Mononuclear cell (primary cell): Measurements from ENCODE around the gene DSCAML1. TPM values are rescaled to one million over a fixed set of nuclear protein-coding genes. Genes with fewer than 3 reads are reported as not detected.

Experiments
- H3K27me3 ChIP-seq: 2 replicates; pipeline ENCODE4 v1.6.0; 2011; ENCODE audit warnings: low read length, control low read depth; ENCODE audit not compliant: insufficient read depth
- H3K4me1 ChIP-seq: 2 replicates; pipeline ENCODE4 v1.5.1; 2011; ENCODE audit warnings: mild to moderate bottlenecking, low read length, control low read depth; ENCODE audit not compliant: insufficient read depth
- H3K4me3 ChIP-seq: 2 replicates; pipeline ENCODE4 v1.5.1; 2011; ENCODE audit warnings: mild to moderate bottlenecking, low read length, moderate library complexity
- H3K9me3 ChIP-seq: 2 replicates; pipeline ENCODE4 v1.5.1; 2011; ENCODE audit warnings: low read depth, mild to moderate bottlenecking, control low read depth, low read length
- total RNA-seq: library from RNA; depleted of rRNA; stranded (reverse); fragments of >200 nt; gene quantifications from one replicate; pipeline ENCODE4 v1.2.3, GENCODE V29; 2012

The DSCAML1 gene
- total RNA-seq, 1 donor, result 0.84 TPM

- no peaks in the 10 kb centered on the region for H3K4me1 ChIP-seq
- no peaks in the 10 kb centered on the region for H3K27me3 ChIP-seq
- no peaks in the 10 kb centered on the region for H3K9me3 ChIP-seq
- H3K4me3 ChIP-seq, result no peak overlapping the region
Observed at GRCh38 chr11:117520966-117521365, 276.1 kb downstream of the DSCAML1 start.

GRCh38 chr11:117520201-117520600 lies 276.8 kb downstream of the DSCAML1 start:
- H3K27me3 ChIP-seq, result no peaks in the 10 kb centered on the region
- H3K9me3 ChIP-seq, result no peaks in the 10 kb centered on the region
- H3K4me1 ChIP-seq, result no peaks in the 10 kb centered on the region
- H3K4me3 ChIP-seq, result no peak overlapping the region

GRCh38 chr11:117519590-117519989 lies 277.4 kb downstream of the DSCAML1 start:
- no peaks in the 10 kb centered on the region for H3K9me3 ChIP-seq
- H3K4me1 ChIP-seq, result no peaks in the 10 kb centered on the region
- H3K27me3 ChIP-seq, result no peaks in the 10 kb centered on the region
- H3K4me3 ChIP-seq, result no peak overlapping the region

- Histone ChIP-seq H3K4me3 (no peak overlapping the region), H3K27me3 (no peaks in the 10 kb centered on the region), H3K4me1 (no peaks in the 10 kb centered on the region), H3K9me3 (no peaks in the 10 kb centered on the region)
Observed at GRCh38 chr11:117519170-117519569, 277.8 kb downstream of the DSCAML1 start.

- Histone ChIP-seq H3K4me3 (no peak overlapping the region), H3K4me1 (no peaks in the 10 kb centered on the region), H3K9me3 (no peaks in the 10 kb centered on the region), H3K27me3 (no peaks in the 10 kb centered on the region)
Observed at GRCh38 chr11:117518455-117518854, 278.6 kb downstream of the DSCAML1 start.

GRCh38 chr11:117517097-117517496 lies 279.9 kb downstream of the DSCAML1 start:
- Histone ChIP-seq H3K27me3 (no peaks in the 10 kb centered on the region), H3K4me3 (no peak overlapping the region), H3K4me1 (no peaks in the 10 kb centered on the region), H3K9me3 (no peaks in the 10 kb centered on the region)

- H3K4me1 ChIP-seq, result no peaks in the 10 kb centered on the region
- H3K27me3 ChIP-seq, result no peaks in the 10 kb centered on the region
- H3K4me3 ChIP-seq, result no peak overlapping the region
- no peaks in the 10 kb centered on the region for H3K9me3 ChIP-seq
Observed at GRCh38 chr11:117515892-117516787, 280.9 kb downstream of the DSCAML1 start.

- H3K4me1 ChIP-seq, result no peaks in the 10 kb centered on the region
- H3K4me3 ChIP-seq, result no peak overlapping the region
- no peaks in the 10 kb centered on the region for H3K27me3 ChIP-seq
- no peaks in the 10 kb centered on the region for H3K9me3 ChIP-seq
Observed at GRCh38 chr11:117514256-117514655, 282.8 kb downstream of the DSCAML1 start.

- no peaks in the 10 kb centered on the region for H3K27me3 ChIP-seq
- H3K4me3 ChIP-seq, result no peak overlapping the region
- no peaks in the 10 kb centered on the region for H3K4me1 ChIP-seq
- no peaks in the 10 kb centered on the region for H3K9me3 ChIP-seq
Observed at GRCh38 chr11:117513666-117514065, 283.4 kb downstream of the DSCAML1 start.

GRCh38 chr11:117511931-117512539 lies 285.0 kb downstream of the DSCAML1 start:
- H3K4me3 ChIP-seq, result no peak overlapping the region
- no peaks in the 10 kb centered on the region for H3K4me1 ChIP-seq
- H3K27me3 ChIP-seq, result no peaks in the 10 kb centered on the region
- H3K9me3 ChIP-seq, result no peaks in the 10 kb centered on the region

- H3K27me3 ChIP-seq, result no peaks in the 10 kb centered on the region
- no peak overlapping the region for H3K4me3 ChIP-seq
- H3K9me3 ChIP-seq, result no peaks in the 10 kb centered on the region
- no peaks in the 10 kb centered on the region for H3K4me1 ChIP-seq
Observed at GRCh38 chr11:117511483-117511930, 285.5 kb downstream of the DSCAML1 start.

GRCh38 chr11:117510646-117511045 lies 286.4 kb downstream of the DSCAML1 start:
- no peaks in the 10 kb centered on the region for H3K9me3 ChIP-seq
- H3K4me1 ChIP-seq, result no peaks in the 10 kb centered on the region
- no peaks in the 10 kb centered on the region for H3K27me3 ChIP-seq
- H3K4me3 ChIP-seq, result no peak overlapping the region

- no peaks in the 10 kb centered on the region for H3K27me3 ChIP-seq
- no peak overlapping the region for H3K4me3 ChIP-seq
- no peaks in the 10 kb centered on the region for H3K9me3 ChIP-seq
- H3K4me1 ChIP-seq, result no peaks in the 10 kb centered on the region
Observed at GRCh38 chr11:117509543-117509942, 287.5 kb downstream of the DSCAML1 start.

- Histone ChIP-seq H3K27me3 (no peaks in the 10 kb centered on the region), H3K4me3 (no peak overlapping the region), H3K9me3 (no peaks in the 10 kb centered on the region), H3K4me1 (no peaks in the 10 kb centered on the region)
Observed at GRCh38 chr11:117506971-117507370, 290.0 kb downstream of the DSCAML1 start.

GRCh38 chr11:117505285-117505970 lies 291.6 kb downstream of the DSCAML1 start:
- H3K4me3 ChIP-seq, result no peak overlapping the region
- no peaks in the 10 kb centered on the region for H3K9me3 ChIP-seq
- H3K4me1 ChIP-seq, result no peaks in the 10 kb centered on the region
- H3K27me3 ChIP-seq, result no peaks in the 10 kb centered on the region
